Body of pancreas (tissue), 4 donors: ENCODE results near the gene TMPRSS5. TPM values are rescaled to one million over a fixed set of nuclear protein-coding genes. Genes with fewer than 3 reads are reported as not detected.
"Not testable (repeated sequence)": the region's sequence is repeated elsewhere in the genome, so short reads cannot be mapped to it uniquely, and the experiment has no call there.

Experiments used
- ATAC-seq: fragments of 150-250 bp; one replicate; pipeline ENCODE4 v1.9.1; 2016
- DNase-seq, 4 donors: peaks; one replicate each; pipeline ENCODE4 v3.0.0-alpha.2; 2019
- H3K27ac ChIP-seq, 4 donors: fragments of 200-600 bp; sonication (generic); 1 replicate in 3 of 4; 2 replicates in 1 of 4; pipeline versions ENCODE4 v1.5.1 to v1.6.1; 2016 to 2019; ENCODE audit warnings: mild to moderate bottlenecking in 1 of 4, mixed read lengths in 1 of 4, moderate library complexity in 1 of 4
- H3K27me3 ChIP-seq, 2 donors: fragments of 200-600 bp; sonication (generic); one replicate each; pipeline ENCODE4 v1.6.0; 2016; ENCODE audit warnings: mild to moderate bottlenecking in 1 of 2
- H3K36me3 ChIP-seq, 2 donors: fragments of 200-600 bp; sonication (generic); replicated peaks in 1 of 2; 2 replicates each; pipeline ENCODE4 v1.5.1; 2016; ENCODE audit warnings: low read depth in 2 of 2; ENCODE audit not compliant: insufficient read depth in 1 of 2
- H3K4me1 ChIP-seq: fragments of 200-600 bp; sonication (generic); one replicate; pipeline ENCODE4 v1.6.0; 2016
- H3K4me3 ChIP-seq, 2 donors: fragments of 200-600 bp; sonication (generic); 1 replicate in 1 of 2; 2 replicates in 1 of 2; pipeline ENCODE4 v1.5.1; 2016 to 2019
- H3K9me3 ChIP-seq, 3 donors: fragments of 200-600 bp; sonication (generic); 1 replicate in 2 of 3; 2 replicates in 1 of 3; pipeline ENCODE4 v1.5.1; 2016
- CTCF ChIP-seq, 7 experiments: fragments of 450-650 bp in 4 of 7; fragments of 200-600 bp in 3 of 7; sonication (generic) in 3 of 7; IDR thresholded peaks; one replicate each; pipeline ENCODE4 v1.5.1; 2016 to 2019; ENCODE audit warnings: antibody characterized with exemption in 7 of 7
- POLR2A ChIP-seq, 3 donors: fragments of 450-650 bp; IDR thresholded peaks; one replicate each; pipeline ENCODE4 v1.6.1; 2016; ENCODE audit warnings: antibody characterized with exemption in 3 of 3, mild to moderate bottlenecking in 2 of 3
- WGBS, 2 donors: methylation state at CpG; one replicate each; pipeline ENCODE4 v1.1.5; 2017; 5-methylcytosine and 5-hydroxymethylcytosine counted together
- intact Hi-C: fragments of 100-400 bp; cut with DNase I; formaldehyde crosslinking; loops from one replicate; pipeline ENCODE4 v1.15.1; 2023
- total RNA-seq, 2 donors: library from RNA; depleted of rRNA; stranded (reverse); fragments of >200 nt; gene quantifications; one replicate each; pipeline ENCODE4 v1.1.0, GENCODE V29; 2016

TMPRSS5 gene
- total RNA-seq, 2 donors from 2014 or later, result 0.33 TPM; not detected in 1

- H3K36me3 ChIP-seq, result no peaks in the 10 kb centered on the region
- ATAC-seq (no peak), DNase-seq (no peak)
- H3K27ac ChIP-seq, result no peak overlapping the region
- no peaks in the 10 kb centered on the region for H3K9me3 ChIP-seq
- H3K27me3 ChIP-seq, result no peaks in the 10 kb centered on the region
- TF ChIP-seq CTCF (IDR thresholded peaks at IDR 0.05) (no peak), POLR2A (IDR thresholded peaks at IDR 0.05) (no peak)
- no peak overlapping the region for H3K4me3 ChIP-seq
- H3K4me1 ChIP-seq, result no peaks in the 10 kb centered on the region
- WGBS, 2 donors, result 93 to 96% methylated on average over 3 of the region's 3 CpGs
- intact Hi-C loops, result loop anchor here (10.0 kb wide), 1 partner anchor 417 kb away; no protein-coding TSS in a partner anchor
Observed at GRCh38 chr11:113721462-113722066, 15.5 kb upstream of the TMPRSS5 start.

- ATAC-seq, H3K4me3 ChIP-seq, DNase-seq, H3K9me3 ChIP-seq, H3K36me3 ChIP-seq, H3K27ac ChIP-seq, H3K27me3 ChIP-seq, H3K4me1 ChIP-seq: not testable (repeated sequence)
- intact Hi-C loops, result loop anchor here (10.0 kb wide), 1 partner anchor 416 kb away; no protein-coding TSS in a partner anchor
- WGBS, 2 donors, result 46 to 69% methylated on average over 3 of the region's 3 CpGs
Observed at GRCh38 chr11:113720478-113720877, 14.4 kb upstream of the TMPRSS5 start.

GRCh38 chr11:113715882-113716625, 9.9 kb upstream of the TMPRSS5 start:
- WGBS, 2 donors, result 91 to 98% methylated on average over 2 of the region's 2 CpGs

GRCh38 chr11:113715273-113715672, 9.2 kb upstream of the TMPRSS5 start:
- WGBS, 2 donors, result 87 to 89% methylated on average over 1 of the region's 1 CpG
- Histone ChIP-seq H3K27ac (no peak overlapping the region), H3K4me3 (no peak overlapping the region), H3K27me3 (no peaks in the 10 kb centered on the region), H3K36me3 (no peaks in the 10 kb centered on the region), H3K9me3 (no peaks in the 10 kb centered on the region), H3K4me1 (no peaks in the 10 kb centered on the region)
- TF ChIP-seq POLR2A (IDR thresholded peaks at IDR 0.05) (no peak), CTCF (IDR thresholded peaks at IDR 0.05) (no peak)
- intact Hi-C loops, result no loop called here
- DNase-seq, result no peak
- ATAC-seq, result no peak

More at GRCh38 chr11:113715882-113716625, 9.9 kb upstream of the TMPRSS5 start:
- TF ChIP-seq CTCF (IDR thresholded peaks at IDR 0.05) (no peak), POLR2A (IDR thresholded peaks at IDR 0.05) (no peak)
- Histone ChIP-seq H3K27me3 (no peaks in the 10 kb centered on the region), H3K9me3 (no peaks in the 10 kb centered on the region), H3K4me1 (no peaks in the 10 kb centered on the region), H3K36me3 (no peaks in the 10 kb centered on the region), H3K4me3 (no peak overlapping the region), H3K27ac (no peak overlapping the region)
- no peak for ATAC-seq
- intact Hi-C loops, result no loop called here
- DNase-seq, result no peak

- peaks cover 0 to 4% (median 0%) of the 10 kb centered on the region in 3 donors for H3K9me3 ChIP-seq
- no peak overlapping the region for H3K4me3 ChIP-seq
- ATAC-seq (no peak), DNase-seq (no peak)
- H3K4me1 ChIP-seq, result no peaks in the 10 kb centered on the region
- TF ChIP-seq POLR2A (IDR thresholded peaks at IDR 0.05), result no peak
- TF ChIP-seq CTCF (IDR thresholded peaks at IDR 0.05), result no peak
- no peaks in the 10 kb centered on the region for H3K36me3 ChIP-seq
- WGBS, 2 donors, result 86 to 90% methylated on average over 1 of the region's 1 CpG
- H3K27me3 ChIP-seq, result no peaks in the 10 kb centered on the region
- intact Hi-C loops, result no loop called here
- no peak overlapping the region for H3K27ac ChIP-seq
Observed at GRCh38 chr11:113710989-113711388, 4.9 kb upstream of the TMPRSS5 start.

- DNase-seq, H3K27ac ChIP-seq, H3K4me3 ChIP-seq, H3K4me1 ChIP-seq, H3K36me3 ChIP-seq, H3K27me3 ChIP-seq, intact Hi-C loops, H3K9me3 ChIP-seq, ATAC-seq: not testable (repeated sequence)
- 50 to 100% methylated on average over 1 of the region's 1 CpG for WGBS, 2 donors
Observed at GRCh38 chr11:113703551-113703950, 2.6 kb downstream of the TMPRSS5 start.
